Measurements from ENCODE around the gene MYOM1. TPM values are rescaled to one million over a fixed set of nuclear protein-coding genes. Genes with fewer than 3 reads are reported as not detected.

The MYOM1 gene
- total RNA-seq, 1 experiment from 2014 or later: 0.07 TPM

GRCh38 chr18:3224223-3224622 lies 4.5 kb upstream of the MYOM1 start:
- H3K79me2 ChIP-seq (ENCODE audit: low read length): no peaks in the 10 kb centered on the region
- BruUV-seq (replicated peaks): no TSS peak
- H3K9ac ChIP-seq (ENCODE audit: low read length): no peak overlapping the region
- intact Hi-C loops (cut with micrococcal nuclease): no loop called here
- ChIA-PET POLR2A (ENCODE audit: unreplicated experiment) (no interaction called here), CTCF (interaction anchor here (0.6 kb wide), 1 partner anchor 37 kb away, joined by 3 read pairs; no protein-coding TSS in a partner anchor)
- H3F3A ChIP-seq (ENCODE audit: low read length, unreplicated experiment): no peaks in the 10 kb centered on the region
- no peak overlapping the region for H2AFZ ChIP-seq (ENCODE audit: low read length)
- H3K36me3 ChIP-seq (ENCODE audit: low read depth, low read length): no peaks in the 10 kb centered on the region
- H3K27me3 ChIP-seq (ENCODE audit: low read length): no peaks in the 10 kb centered on the region
- H3K4me1 ChIP-seq (ENCODE audit: insufficient read depth, low read length): no peaks in the 10 kb centered on the region
- no peaks in the 10 kb centered on the region for H4K20me1 ChIP-seq (ENCODE audit: low read length)
- no peaks in the 10 kb centered on the region for H3K9me2 ChIP-seq (replicated peaks; ENCODE audit: low read length)
- H3K4me3 ChIP-seq (ENCODE audit: low read length): no peak overlapping the region
- H3K27ac ChIP-seq (ENCODE audit: low read length): no peak overlapping the region
- H3K9me3 ChIP-seq (ENCODE audit: low read length): no peaks in the 10 kb centered on the region
- DNase-seq (no peak), ATAC-seq (no peak)
- H3K4me2 ChIP-seq (ENCODE audit: low read length): no peak overlapping the region
- TF ChIP-seq EZH2phosphoT487 (IDR thresholded peaks at IDR 0.05; ENCODE audit: borderline replicate concordance, low read length) (no peak), EZH2 (IDR thresholded peaks at IDR 0.05; ENCODE audit: low read length, unreplicated experiment) (no peak), CTCF (conservative IDR thresholded peaks at IDR 0.05; ENCODE audit: low read depth, low read length) (no peak)

DNA sequence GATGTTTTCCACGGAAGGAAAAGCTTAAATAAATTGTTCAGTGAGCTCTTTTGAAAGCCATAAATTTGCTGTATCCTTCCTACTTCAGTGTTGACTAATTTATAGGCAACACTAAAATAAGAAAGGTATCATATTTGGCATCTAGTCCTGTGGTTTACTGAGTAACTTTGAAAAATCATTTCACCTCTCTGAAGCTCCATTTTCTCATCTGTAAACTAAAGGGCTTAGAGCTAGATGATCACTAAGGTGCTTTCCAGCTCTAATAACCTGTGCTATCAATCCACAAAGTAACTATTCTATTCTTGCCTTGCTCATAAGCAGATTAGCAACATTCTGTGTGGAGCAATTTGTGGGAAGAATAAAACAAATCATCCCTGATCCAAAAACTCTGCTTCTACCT lies 3.6 kb upstream of the MYOM1 start:
- POLR2A ChIA-PET (ENCODE audit: unreplicated experiment): no interaction called here
- no peak overlapping the region for H3K27ac ChIP-seq (ENCODE audit: low read length)
- no TSS peak for BruUV-seq (replicated peaks)

More for the DNA sequence above, 3.6 kb upstream of the MYOM1 start:
- Histone ChIP-seq H3K27me3 (ENCODE audit: low read length) (no peaks in the 10 kb centered on the region), H3K4me2 (ENCODE audit: low read length) (no peak overlapping the region), H3K79me2 (ENCODE audit: low read length) (no peaks in the 10 kb centered on the region), H3K4me3 (ENCODE audit: low read length) (no peak overlapping the region), H2AFZ (ENCODE audit: low read length) (no peak overlapping the region), H3K9ac (ENCODE audit: low read length) (no peak overlapping the region), H3K36me3 (ENCODE audit: low read depth, low read length) (no peaks in the 10 kb centered on the region), H3K9me3 (ENCODE audit: low read length) (no peaks in the 10 kb centered on the region), H3K9me2 (replicated peaks; ENCODE audit: low read length) (no peaks in the 10 kb centered on the region), H3K4me1 (ENCODE audit: insufficient read depth, low read length) (peaks cover under 1% of the 10 kb centered on the region; the same call in 1 of the 2 replicates), H4K20me1 (ENCODE audit: low read length) (no peaks in the 10 kb centered on the region), H3F3A (ENCODE audit: low read length, unreplicated experiment) (no peaks in the 10 kb centered on the region)
- DNase-seq (no peak), ATAC-seq (peak; percentile 48)
- CTCF ChIA-PET: no interaction called here
- intact Hi-C loops (cut with micrococcal nuclease): no loop called here
- TF ChIP-seq EZH2 (IDR thresholded peaks at IDR 0.05; ENCODE audit: low read length, unreplicated experiment) (no peak), CTCF (conservative IDR thresholded peaks at IDR 0.05; ENCODE audit: low read depth, low read length) (no peak), EZH2phosphoT487 (IDR thresholded peaks at IDR 0.05; ENCODE audit: borderline replicate concordance, low read length) (no peak)
